T-helper 2 cell (primary cell): Measurements from ENCODE around the gene TSHZ1.

Experiments
- DNase-seq, 5 experiments: peaks; one replicate each; pipeline versions ENCODE4 v3.0.0 to v3.0.0-alpha.2; 2012 to 2022

The TSHZ1 gene

DNA sequence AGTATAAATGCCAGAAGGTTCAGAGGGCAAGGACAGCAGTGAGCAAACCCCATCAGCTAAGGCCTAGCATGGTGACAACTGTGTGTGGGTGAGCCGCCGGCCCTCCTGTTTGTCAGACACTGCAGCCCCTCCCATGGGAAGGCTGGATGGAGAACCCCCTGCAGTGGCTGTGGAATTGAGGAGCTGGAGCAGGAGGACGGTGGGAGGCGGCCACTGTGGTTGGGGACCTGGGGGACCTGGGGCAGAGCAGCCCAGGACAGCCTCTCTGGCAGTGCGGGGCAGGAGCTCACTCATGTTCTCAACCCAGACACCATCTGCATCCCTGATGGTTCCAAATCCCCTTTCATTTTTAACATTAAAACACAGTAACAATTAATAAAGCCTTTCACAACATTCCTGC lies 68.8 kb downstream of the TSHZ1 start:
- DNase-seq, result no peak

DNA sequence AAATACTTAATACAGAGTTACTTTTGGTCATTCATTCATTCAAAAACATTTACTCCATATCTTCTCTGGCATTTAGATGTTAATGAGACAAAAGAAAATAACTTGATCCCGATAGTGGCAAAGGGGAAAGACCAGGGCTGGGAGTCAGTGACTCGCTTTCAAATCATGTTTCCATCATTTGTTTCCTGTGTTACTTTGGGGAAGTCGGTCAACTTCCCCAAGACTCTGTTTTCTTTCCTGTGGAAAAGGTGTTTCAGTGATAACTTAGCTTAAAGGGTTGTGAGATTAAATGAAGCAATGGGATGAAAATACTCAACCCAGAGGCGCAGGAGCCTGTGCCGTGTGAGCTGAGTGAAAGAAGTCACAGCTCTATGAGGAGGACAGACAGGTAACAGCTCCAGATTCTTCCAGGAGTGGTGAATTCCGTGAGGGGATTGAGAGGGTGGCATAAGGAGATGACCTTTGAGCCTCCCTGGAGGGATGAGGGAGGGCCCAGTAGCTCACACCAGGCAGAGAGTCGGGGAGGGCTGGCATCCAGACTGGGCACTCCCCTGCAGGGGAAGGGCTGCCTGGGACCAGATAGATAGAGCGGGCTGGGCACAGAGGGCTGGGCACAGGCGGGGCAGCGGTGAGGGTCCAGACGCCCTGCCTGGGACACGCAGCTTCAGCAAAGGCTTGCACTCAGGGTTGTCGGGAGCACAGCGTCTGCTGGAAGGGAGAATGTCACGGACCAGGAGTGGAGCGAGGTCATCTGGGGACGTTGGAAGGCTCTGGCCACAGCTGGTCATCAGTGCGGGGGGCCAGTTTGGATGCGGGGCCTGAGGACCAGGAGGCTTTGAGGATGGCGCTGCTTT lies 70.1 kb downstream of the TSHZ1 start:
- DNase-seq, result no peak

DNA sequence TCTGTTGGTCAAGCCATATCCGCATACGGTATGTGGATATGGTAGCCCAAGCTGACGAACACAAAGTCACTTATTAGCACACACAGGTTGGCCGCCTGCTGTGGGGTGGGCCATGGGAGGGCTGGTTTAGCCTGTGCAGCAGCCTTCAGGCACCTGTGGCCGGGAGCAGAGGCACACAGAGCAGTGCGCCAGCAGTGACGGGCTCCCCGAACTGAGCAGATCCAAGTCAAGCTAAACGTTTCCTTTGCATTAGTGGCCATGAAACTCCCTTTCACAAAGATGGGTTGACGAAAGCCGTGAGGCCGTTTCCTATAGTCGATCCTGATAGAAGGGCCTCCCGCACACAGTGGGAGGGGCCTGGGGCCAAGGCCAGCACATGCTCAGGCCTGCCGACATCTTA lies 72.1 kb downstream of the TSHZ1 start:
- DNase-seq, result no peak

DNA sequence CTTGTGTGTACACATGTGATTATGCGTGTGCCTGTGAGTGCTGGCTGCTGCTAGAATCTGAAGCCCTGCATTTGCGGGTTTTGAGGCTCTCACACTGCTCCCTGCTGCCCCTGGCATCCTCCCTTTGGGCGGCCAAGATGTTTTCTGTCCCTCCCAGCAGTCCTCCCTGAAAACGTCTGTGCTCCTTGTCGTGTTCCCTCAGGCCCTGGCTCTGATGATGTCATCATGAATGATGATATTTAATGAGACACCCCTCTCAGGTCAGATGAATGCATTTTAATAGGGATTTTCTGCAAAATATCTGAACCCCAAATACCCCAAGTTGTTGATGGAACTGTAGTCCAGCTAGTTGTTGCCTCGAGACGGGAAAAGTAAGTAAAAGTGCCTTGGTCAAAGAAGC lies 73.1 kb downstream of the TSHZ1 start:
- no peak for DNase-seq

DNA sequence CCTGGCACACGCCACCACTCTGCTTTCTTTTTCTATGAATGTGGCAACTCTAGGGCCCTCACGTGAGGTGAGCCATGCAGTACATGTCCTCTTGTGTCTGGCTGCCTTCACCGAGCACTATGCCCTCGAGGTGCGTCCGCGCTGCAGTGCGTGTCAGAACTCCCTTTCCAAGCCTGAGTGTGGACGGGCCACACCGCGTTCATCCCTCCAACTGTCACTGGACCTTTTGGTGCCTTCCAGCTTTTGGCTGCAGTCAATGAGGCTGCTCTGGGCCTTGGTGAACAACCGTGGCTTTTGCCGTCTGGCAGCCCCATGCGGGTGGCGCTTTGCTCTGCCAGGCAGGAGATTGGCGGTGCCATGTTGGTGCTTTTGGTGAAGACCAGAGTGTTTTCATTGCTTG lies 74.0 kb downstream of the TSHZ1 start:
- no peak for DNase-seq

DNA sequence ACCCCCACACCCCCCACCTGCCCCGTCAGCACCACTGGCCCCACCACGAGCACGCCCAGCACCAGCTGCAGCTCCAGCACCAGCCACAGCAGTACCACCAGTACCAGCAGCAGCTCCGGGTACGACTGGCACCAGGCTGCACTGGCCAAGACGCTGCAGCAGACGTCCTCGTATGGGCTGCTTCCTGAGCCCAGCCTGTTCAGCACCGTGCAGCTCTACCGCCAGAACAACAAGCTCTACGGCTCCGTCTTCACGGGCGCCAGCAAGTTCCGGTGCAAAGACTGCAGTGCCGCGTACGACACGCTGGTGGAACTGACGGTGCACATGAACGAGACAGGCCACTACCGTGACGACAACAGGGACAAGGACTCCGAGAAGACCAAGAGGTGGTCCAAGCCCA lies 75.3 kb downstream of the TSHZ1 start:
- DNase-seq, result no peak

DNA sequence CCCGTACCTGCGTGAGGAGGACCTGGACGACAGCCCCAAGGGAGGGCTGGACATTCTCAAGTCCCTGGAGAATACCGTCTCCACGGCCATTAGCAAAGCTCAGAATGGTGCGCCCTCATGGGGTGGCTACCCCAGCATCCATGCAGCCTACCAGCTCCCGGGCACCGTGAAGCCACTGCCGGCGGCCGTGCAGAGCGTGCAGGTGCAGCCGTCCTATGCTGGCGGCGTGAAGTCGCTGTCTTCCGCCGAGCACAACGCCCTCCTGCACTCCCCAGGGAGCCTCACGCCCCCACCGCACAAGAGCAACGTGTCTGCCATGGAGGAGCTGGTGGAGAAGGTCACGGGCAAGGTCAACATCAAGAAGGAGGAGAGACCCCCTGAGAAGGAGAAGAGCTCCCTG lies 76.4 kb downstream of the TSHZ1 start:
- DNase-seq, result no peak

DNA sequence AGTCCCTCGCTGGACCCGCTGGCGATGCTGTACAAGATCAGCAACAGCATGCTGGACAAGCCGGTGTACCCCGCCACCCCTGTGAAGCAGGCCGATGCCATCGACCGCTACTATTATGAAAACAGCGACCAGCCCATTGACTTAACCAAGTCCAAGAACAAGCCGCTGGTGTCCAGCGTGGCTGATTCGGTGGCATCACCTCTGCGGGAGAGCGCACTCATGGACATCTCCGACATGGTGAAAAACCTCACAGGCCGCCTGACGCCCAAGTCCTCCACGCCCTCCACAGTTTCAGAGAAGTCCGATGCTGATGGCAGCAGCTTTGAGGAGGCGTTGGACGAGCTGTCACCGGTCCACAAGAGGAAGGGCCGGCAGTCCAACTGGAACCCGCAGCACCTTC lies 77.1 kb downstream of the TSHZ1 start:
- no peak for DNase-seq

DNA sequence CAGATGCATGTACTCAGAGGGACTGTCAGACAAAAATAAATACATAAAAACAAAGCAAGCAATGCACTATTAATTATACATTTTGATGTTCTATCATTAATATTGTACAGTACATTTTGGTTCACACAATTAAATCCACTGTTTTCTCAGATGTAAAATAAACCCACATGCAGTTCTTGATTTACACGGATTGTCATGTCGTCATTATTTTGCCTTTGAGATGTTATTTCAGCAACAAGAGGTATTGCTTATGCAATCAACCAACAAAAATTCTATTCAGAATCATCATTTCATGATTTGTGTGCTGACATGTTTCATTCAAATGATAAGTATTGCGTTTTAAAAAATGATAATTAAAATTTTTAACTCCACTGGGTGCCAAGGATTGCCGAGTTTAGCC lies 79.2 kb downstream of the TSHZ1 start:
- DNase-seq, result no peak

DNA sequence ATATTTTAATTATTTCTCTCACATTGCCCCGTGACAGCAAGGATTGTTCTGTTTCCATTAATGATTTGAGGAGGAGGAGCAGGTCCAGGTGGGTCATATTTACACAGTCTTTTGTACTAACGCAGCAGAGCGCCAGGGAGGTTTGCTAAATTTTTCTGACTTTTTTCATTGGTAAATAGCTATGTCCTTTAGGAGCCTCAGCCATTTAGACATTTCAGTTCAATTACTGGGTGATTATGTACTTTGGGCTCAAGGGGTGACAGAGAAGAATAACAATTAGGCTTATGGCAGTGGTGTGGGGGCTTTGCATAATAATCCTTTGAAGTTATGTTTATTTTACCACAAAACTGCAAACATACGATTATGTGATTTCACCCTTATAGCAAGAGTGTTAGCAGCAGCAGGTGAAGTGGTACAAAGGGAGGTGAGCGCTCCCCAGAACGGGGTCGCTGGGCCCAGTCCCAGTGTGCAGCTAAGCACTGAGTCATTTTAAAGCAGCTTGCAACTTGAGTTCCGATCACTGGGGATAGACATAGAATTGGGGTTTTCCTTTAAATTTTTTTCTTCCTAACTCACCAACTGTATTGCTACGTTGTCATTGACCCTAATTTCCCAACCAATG lies 80.3 kb downstream of the TSHZ1 start:
- no peak for DNase-seq

DNA sequence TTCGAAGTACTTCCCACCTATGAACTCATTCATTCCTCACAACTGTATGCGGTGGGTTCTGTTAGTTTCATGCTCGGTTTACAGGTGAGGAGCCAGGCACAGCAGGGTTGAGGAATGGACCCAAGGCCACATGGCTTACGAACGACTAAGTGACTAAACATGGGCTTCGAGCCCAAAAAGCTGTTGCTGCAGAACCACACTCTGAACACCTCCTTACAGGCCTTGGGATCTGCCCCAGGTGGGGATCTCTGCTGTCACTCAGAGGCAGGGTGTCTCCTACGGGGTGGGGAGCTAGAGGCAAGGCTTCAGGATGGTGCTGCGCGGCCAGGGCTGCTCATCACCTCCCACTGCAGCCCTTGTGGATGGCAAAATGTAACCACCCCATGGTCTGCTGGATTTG lies 80.9 kb downstream of the TSHZ1 start:
- DNase-seq, result no peak

DNA sequence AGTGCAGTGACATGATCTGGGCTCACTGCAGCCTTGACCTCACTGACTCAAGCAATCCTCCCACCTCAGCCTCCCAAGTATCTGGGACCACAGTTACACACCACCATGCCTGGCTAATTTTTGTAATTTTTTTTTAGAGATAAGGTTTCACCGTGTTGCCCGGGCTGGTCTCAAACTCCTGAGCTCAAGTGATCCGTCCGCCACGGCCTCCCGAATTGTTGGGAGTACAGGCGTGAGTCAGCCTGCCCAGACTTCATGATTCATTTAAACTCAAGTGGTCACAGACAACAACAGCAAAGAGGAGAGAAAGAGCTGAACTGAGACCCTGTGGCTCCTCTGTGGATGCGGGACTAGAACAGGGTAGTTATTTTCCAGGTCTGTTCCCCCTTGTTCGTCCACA lies 83.0 kb downstream of the TSHZ1 start:
- no peak for DNase-seq

DNA sequence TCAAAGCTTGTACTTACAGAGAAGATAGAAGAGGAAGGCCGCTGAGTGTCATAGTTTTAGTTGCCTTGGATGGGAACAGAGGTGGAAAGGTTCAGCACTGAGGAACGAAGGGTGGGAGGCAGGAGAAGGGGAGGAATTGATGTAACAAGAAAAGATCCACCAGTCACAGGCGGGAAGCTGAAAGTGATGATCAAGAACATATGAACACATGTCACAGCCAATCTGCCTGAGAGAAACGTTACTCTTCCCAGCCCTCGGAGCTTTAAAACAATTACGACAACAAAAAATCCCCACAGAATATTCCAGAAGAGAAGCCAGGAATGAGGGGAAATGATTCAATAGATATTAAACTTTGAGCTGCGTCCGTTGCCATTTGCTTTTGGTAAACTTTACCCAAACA lies 87.1 kb downstream of the TSHZ1 start:
- DNase-seq, result no peak

DNA sequence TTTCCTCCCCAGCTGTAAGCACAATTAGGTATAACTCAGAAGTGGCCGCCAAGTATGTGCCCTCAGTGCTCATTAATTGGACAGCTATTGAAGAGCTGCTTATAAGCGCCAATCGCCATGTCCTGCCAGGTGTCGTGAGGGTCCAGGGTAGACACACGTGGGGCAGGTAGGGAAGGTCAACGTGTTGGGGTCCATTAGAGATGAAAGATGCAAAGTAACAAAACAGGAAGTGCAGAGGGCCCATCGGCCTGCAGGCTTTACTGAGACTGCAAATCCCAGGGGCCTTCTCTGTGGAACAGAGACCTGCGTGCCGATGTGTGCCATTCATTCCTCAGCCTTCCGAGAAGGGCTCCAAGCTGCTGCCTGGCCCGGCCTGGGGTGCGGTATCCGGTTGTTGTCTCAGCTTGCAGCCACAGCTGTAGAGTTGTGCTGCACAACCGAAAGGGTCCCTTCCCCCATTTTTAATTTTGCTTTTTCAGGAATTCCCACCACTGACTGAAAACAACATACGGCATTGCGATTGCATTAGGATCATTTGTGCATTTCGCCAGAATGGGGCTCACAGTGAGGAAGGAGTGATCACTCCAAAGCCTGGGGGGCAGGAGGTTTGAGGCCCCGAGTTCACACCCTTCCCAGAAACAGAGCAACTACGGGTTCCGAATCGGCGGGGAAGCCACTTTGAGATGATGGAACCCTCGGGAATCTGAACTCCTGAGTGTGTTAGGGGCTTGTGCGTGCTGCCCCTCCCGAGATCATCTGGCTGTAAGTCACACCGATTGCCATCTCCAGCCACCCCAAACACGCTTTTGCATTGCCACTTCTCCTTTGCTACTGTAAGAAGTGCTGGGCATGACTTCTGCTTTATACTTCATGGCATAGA lies 94.3 kb downstream of the TSHZ1 start:
- DNase-seq, result no peak

DNA sequence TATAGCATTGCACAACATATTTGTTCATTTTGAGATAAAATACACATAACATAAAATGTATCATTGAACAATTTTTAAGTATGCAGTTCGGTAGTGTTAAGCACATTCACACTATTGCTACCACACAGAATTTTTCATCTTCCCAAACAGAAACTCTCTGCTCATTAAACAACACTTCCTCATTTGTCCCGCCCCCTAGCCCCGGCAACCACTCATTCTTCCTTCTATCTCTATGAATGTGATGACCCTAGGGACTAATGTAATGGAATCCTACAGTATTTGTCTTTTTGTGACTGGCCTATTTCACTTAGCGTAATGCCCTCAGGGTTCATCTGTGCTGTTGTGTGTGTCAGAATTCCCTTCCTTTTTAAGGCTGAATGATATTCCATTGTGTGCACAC lies 95.4 kb downstream of the TSHZ1 start:
- no peak for DNase-seq

DNA sequence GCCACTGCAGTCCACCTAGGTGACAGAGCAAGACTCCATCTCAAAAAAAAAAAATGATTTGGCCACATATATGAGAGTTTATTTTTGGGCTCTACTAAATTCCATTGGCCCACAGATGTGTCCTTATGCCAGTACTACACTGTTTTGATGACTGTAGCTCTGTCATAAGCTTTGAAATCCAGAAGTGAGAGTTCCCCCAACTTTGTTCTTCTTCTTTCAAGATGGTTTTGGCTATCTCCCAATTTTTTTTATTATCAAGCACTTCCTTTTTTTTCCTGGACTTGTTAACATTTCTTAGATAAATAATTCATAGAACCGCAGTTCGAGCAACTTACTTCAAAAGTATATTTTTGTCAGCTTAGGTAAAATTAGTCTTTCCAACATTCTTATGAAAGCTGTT lies 96.9 kb downstream of the TSHZ1 start:
- DNase-seq, result no peak

DNA sequence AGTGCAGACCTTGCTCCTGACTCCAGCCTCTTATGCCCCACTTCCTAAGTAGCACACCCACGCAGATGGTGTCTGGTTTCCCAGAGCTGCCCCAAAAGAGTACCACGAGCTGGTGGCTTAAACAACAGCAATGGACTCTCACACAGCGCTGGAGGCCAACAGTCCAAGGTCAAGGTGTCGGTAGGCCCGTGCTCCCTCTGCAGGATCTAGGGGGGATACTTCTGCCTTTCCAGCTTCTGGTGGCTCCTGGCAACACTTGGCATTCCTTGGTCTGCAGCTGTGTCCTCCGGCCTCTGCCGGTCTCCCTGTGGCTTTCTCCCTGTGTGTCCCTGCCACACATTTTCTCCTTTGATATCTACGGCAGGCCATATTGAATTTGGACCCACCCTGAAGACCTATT lies 99.0 kb downstream of the TSHZ1 start:
- DNase-seq, result no peak

DNA sequence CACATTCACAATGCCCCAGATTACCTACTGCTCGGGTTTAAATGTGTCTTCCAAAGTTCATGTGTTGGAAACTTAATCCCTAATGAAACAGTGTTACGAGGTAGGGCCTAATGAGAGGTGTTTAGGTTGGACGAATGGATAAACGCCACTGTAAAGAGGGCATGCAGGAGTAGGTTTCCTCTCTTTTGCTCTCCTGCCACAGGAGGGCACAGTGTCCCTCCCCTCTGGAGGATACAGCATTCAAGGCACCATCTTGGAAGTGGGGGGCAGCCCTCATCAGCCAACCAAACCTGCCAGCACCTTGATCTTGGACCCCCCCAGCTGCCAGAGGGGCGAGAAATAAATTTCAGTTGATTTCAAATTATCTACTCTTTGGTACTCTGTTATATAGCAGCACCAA lies 103.5 kb downstream of the TSHZ1 start:
- no peak for DNase-seq

DNA sequence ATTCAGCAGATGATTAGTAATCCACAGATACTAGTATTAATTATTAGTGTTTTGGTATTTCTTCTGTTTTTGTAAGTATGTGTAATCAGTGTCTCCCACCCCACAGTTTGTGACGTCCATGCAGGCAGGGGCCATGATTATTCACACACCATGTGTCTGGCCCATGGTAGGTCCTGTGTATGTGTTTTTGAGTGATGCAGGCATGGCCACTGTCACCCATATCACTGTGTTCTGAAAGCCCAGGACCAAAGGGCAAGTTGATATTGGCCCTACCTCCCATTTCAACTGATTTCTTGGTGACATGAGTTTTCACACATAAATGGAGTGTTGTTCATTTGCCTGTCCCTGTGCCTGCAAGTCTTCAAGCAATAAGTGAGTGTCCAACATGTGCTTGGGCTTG lies 104.0 kb downstream of the TSHZ1 start:
- DNase-seq, result no peak

DNA sequence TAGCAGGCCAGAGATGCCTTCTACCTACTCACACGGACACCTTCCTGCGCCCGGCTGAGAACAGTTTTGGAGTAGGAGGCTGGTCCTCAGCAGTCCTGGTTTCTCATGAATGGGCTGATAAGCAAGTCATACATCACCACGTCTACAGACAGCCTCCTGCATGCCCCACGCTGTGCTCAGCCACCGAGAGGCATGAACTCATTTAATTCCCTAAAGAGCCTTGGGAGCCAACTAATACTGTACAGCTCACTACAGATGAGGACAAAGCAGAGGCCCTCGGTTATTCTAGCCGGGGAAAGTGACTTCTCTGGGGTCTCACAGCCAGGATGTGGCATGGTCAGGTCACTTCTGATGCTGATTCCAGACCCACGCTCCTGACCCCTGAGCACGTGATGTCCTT lies 105.6 kb downstream of the TSHZ1 start:
- DNase-seq, result no peak

DNA sequence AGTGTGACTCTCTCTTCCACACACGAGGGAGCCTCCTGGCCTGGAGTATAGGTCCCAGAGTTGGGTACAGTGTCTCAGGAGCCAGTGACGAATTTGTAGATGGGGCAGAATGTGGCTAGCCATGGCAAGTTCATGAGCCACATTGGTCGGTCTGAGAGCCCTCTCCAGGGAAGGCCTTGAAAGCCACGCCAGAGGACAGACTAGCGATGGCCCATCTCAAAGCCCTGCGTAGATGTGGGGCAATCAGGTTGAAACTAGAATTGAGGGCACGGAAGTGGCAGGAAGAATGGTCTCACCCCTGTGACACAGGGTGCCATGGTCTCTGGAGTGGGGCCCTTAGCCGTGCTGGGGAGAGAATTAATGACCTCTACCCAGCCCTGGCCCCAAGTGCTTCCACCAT lies 106.2 kb downstream of the TSHZ1 start:
- DNase-seq, result no peak

DNA sequence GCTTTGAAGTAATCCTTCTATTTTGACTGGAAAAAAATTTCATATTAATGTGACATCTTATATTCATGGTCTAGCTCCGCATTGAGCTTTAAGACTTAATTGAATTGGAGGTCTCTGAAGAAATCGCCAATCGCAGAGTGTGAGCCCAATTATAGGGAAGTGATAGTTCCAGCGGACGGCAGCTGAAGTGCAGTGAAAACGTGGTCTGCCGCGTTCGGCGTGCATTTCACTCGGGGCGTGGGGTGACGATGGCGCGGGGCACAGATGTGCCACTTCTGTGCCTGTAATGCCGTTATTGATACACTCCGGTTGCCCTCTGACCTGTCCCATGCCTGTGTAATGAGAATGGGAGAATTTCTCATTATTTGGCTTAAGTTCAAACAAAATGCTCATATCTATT lies 106.7 kb downstream of the TSHZ1 start:
- no peak for DNase-seq

DNA sequence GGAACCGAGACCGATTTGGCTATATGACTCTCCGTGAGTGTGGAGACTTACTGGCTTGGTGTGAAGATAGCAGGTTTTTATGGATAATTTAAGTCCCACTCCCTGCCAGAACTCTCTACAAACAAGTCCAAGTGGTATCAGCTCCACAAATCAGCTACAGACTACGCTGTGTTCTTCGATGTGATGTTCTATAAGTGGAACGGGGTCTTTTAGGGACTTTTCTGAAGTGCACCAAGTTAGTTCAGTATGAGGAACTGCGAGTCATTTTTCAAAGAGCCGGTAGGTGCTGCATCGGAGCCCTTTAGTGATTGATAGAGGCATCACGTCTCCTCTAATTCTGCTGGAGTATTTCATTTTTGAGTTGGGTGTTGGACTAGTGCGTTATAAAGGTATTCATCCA lies 107.1 kb downstream of the TSHZ1 start:
- DNase-seq, result no peak

DNA sequence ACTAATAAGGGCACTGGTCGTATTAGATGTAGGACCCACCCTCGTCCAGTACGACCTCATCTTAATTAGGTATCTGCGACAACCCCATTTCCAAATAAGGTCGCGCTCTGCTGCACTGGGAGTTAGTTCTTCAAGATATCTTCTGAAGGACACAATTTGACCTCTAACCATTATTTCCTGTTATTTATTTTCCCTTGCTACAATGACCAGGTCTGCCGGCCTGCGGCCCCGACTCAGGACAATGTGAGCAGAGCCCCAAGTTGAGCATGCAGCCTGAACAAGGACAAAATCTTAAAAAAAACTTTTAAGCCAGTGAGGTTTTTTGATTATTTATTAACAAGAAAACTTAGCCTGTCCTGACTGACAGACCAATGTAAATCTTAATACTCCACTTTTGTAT lies 109.3 kb downstream of the TSHZ1 start:
- DNase-seq, result no peak
